Glutamatergic neuron (in vitro differentiated cells): ENCODE results near the gene CCND3. TPM values are rescaled to one million over a fixed set of nuclear protein-coding genes. Genes with fewer than 3 reads are reported as not detected.

Experiments used
- DNase-seq: peaks from one replicate; pipeline ENCODE4 v3.0.0; 2022
- H3K27ac Mint-ChIP-seq: one replicate; pipeline ENCODE4 v1.8.0; 2020; ENCODE audit warnings: mild to moderate bottlenecking, mixed read lengths, inconsistent platforms; ENCODE audit not compliant: unreplicated experiment
- H3K27me3 Mint-ChIP-seq: one replicate; pipeline ENCODE4 v1.8.0; 2020; ENCODE audit warnings: mild to moderate bottlenecking, moderate library complexity, mixed read lengths, inconsistent platforms; ENCODE audit not compliant: unreplicated experiment
- H3K36me3 Mint-ChIP-seq: one replicate; pipeline ENCODE4 v1.8.0; 2020; ENCODE audit warnings: mild to moderate bottlenecking, mixed read lengths, inconsistent platforms; ENCODE audit not compliant: unreplicated experiment
- H3K4me1 Mint-ChIP-seq: one replicate; pipeline ENCODE4 v1.8.0; 2020; ENCODE audit warnings: mild to moderate bottlenecking, low read depth, mixed read lengths, inconsistent platforms; ENCODE audit not compliant: unreplicated experiment
- H3K4me3 Mint-ChIP-seq: one replicate; pipeline ENCODE4 v1.8.0; 2020; ENCODE audit warnings: mild to moderate bottlenecking, mixed read lengths, inconsistent platforms; ENCODE audit not compliant: unreplicated experiment
- H3K9me3 Mint-ChIP-seq: one replicate; pipeline ENCODE4 v1.8.0; 2020; ENCODE audit warnings: mild to moderate bottlenecking, moderate library complexity, mixed read lengths, inconsistent platforms; ENCODE audit not compliant: unreplicated experiment
- CTCF ChIP-seq: fragments of 200-600 bp; sonication (generic); IDR thresholded peaks from one replicate; pipeline ENCODE4 v1.5.0; 2021; ENCODE audit not compliant: partially characterized antibody, unreplicated experiment
- total RNA-seq: library from RNA; stranded (reverse); fragmentation: NEBNext Ultra II Directional; extraction: Animal tissue kit (Norgen Biotek cat#: 25700); gene quantifications from one replicate; pipeline ENCODE4 v1.2.1, GENCODE V29; 2021; ENCODE audit not compliant: unreplicated experiment

Gene CCND3
- total RNA-seq, 1 donor from 2014 or later: 27.1 TPM

- Mint-ChIP-seq H3K27ac (peak within 1 kb of the TSS; percentile 90), H3K4me1 (peaks cover 3% of the 10 kb centered on the region), H3K27me3 (peaks cover 4% of the 10 kb centered on the region), H3K9me3 (no peaks in the 10 kb centered on the region), H3K36me3 (no peaks in the 10 kb centered on the region), H3K4me3 (peak within 1 kb of the TSS; percentile 91)
- DNase-seq: peak; percentile 98
- TF ChIP-seq CTCF: no peak
These were observed 46.0 kb downstream of the CCND3 start, which contains the start of gene USP49 for GRCh38 chr6:41895300-41896233. TSS of gene USP49 (minus strand) at chr6:41895375. CDS start at chr6:41806983, 88,392 bp downstream.

- Mint-ChIP-seq H3K4me3 (peak overlapping the region; percentile 91), H3K4me1 (no peaks in the 10 kb centered on the region), H3K9me3 (no peaks in the 10 kb centered on the region), H3K27me3 (peaks cover 4% of the 10 kb centered on the region), H3K27ac (no peak overlapping the region), H3K36me3 (no peaks in the 10 kb centered on the region)
- TF ChIP-seq CTCF: no peak
- DNase-seq: peak; percentile 77
These were observed 47.0 kb downstream of the CCND3 start for GRCh38 chr6:41894366-41895299.

DNA sequence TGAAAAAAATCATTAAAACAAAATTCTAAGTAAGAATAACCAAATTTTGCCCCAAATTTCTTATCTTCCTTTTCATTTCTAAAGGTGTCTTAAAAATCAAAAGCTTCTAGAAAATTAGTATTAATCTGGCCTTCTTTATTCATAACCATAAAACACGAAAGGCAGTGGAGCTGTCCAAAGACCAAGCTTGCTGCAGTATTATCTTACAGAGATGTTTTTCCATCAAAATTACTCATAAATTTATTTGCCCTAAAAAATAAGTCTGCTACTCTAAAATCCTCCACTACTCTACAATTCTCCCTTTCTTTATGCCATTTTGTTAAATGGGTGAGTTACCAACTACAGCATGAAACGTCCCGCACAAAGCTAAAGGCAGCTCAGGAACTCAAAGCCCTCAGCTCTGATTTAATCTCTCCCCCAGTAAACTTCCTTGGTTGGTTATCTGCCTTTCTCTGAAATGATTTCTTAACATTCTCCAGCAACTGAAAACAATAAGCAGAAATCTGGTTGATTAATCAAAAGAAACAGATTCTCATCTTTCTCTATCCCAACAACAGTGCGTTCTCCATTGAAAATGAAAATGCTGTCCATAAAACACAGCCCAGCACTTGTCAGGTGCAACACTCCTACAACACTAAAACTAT, 48.6 kb downstream of the CCND3 start:
- H3K27me3 Mint-ChIP-seq: peaks cover 4% of the 10 kb centered on the region
- H3K36me3 Mint-ChIP-seq: no peaks in the 10 kb centered on the region
- no peaks in the 10 kb centered on the region for H3K9me3 Mint-ChIP-seq
- no peak overlapping the region for H3K4me3 Mint-ChIP-seq
- no peaks in the 10 kb centered on the region for H3K4me1 Mint-ChIP-seq
- no peak for DNase-seq
- no peak overlapping the region for H3K27ac Mint-ChIP-seq
- TF ChIP-seq CTCF: no peak

DNA sequence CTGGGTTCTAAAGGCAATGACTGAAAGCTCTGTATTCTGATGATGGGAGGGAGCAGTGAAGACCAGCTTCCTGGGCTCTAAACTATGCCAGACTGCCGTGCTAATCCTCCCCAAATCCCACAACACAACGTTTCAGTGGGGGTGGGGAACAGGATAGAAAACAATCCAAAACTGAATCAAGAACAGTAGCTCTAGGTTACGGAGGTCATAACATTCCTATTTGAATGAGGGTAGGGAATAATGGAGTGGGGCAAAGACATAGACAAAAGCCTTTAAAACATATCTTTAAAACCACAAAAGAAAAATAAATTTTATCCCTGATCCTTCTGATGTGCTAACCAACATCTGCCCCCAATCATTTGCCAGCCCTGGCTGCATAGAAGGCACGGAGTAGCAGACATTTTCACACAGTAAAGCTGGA, 54.3 kb downstream of the CCND3 start:
- TF ChIP-seq CTCF: no peak
- H3K27me3 Mint-ChIP-seq: no peaks in the 10 kb centered on the region
- no peaks in the 10 kb centered on the region for H3K36me3 Mint-ChIP-seq
- peaks cover 6% of the 10 kb centered on the region for H3K4me1 Mint-ChIP-seq
- no peak overlapping the region for H3K27ac Mint-ChIP-seq
- H3K9me3 Mint-ChIP-seq: no peaks in the 10 kb centered on the region
- no peak for DNase-seq
- no peak overlapping the region for H3K4me3 Mint-ChIP-seq
